Endometrial microvascular endothelial cells (primary cell): ENCODE data around the gene AREL1. TPM values are rescaled to one million over a fixed set of nuclear protein-coding genes. Genes with fewer than 3 reads are reported as not detected.

Source experiments
- in situ Hi-C: cut with HindIII; loops from 2 replicates; pipeline ENCODE4 v1.10.0; 2017; ENCODE audit warnings: low sequenced_read_pairs, low pct_unique_long_range_greater_than_20kb; ENCODE audit errors: inconsistent ontology term
- total RNA-seq: library from RNA; depleted of rRNA; stranded (reverse); fragments of >200 nt; gene quantifications from one replicate; pipeline ENCODE4 v1.2.3, GENCODE V29; 2015; ENCODE audit errors: inconsistent ontology term

Gene AREL1
- total RNA-seq, 1 donor from 2014 or later, result 38.0 TPM

- in situ Hi-C loops, result no loop called here
These were observed 10.6 kb downstream of the AREL1 start for GRCh38 chr14:74702293-74702692.

- in situ Hi-C loops, result no loop called here
These were observed 14.4 kb downstream of the AREL1 start for GRCh38 chr14:74698465-74698864.

GRCh38 chr14:74697976-74698375 lies 14.9 kb downstream of the AREL1 start:
- in situ Hi-C loops, result no loop called here

GRCh38 chr14:74697543-74697942 lies 15.3 kb downstream of the AREL1 start:
- in situ Hi-C loops, result no loop called here

- in situ Hi-C loops, result no loop called here
These were observed 15.9 kb downstream of the AREL1 start for GRCh38 chr14:74697011-74697410.

GRCh38 chr14:74695406-74695805 lies 17.5 kb downstream of the AREL1 start:
- in situ Hi-C loops, result no loop called here

- in situ Hi-C loops, result no loop called here
These were observed 19.7 kb downstream of the AREL1 start for GRCh38 chr14:74693191-74693590.

- in situ Hi-C loops, result no loop called here
These were observed 21.4 kb downstream of the AREL1 start for GRCh38 chr14:74691456-74691855.

GRCh38 chr14:74685921-74686678 lies 26.8 kb downstream of the AREL1 start:
- in situ Hi-C loops, result no loop called here

- in situ Hi-C loops, result no loop called here
These were observed 27.8 kb downstream of the AREL1 start for GRCh38 chr14:74685056-74685455.

- in situ Hi-C loops, result no loop called here
These were observed 28.4 kb downstream of the AREL1 start for GRCh38 chr14:74684434-74684833.

GRCh38 chr14:74683406-74683805 lies 29.5 kb downstream of the AREL1 start:
- in situ Hi-C loops, result no loop called here

- in situ Hi-C loops, result no loop called here
These were observed 30.5 kb downstream of the AREL1 start for GRCh38 chr14:74682169-74682952.

GRCh38 chr14:74675219-74675618 lies 37.7 kb downstream of the AREL1 start:
- in situ Hi-C loops, result no loop called here

GRCh38 chr14:74673768-74674167 lies 39.1 kb downstream of the AREL1 start:
- in situ Hi-C loops, result loop anchor here (25.0 kb wide), 1 partner anchor 189 kb away; no protein-coding TSS in a partner anchor

- in situ Hi-C loops, result loop anchor here (25.0 kb wide), 1 partner anchor 191 kb away; no protein-coding TSS in a partner anchor
These were observed 41.1 kb downstream of the AREL1 start for GRCh38 chr14:74671789-74672188.

- in situ Hi-C loops, result loop anchor here (25.0 kb wide), 1 partner anchor 191 kb away; no protein-coding TSS in a partner anchor
These were observed 42.0 kb downstream of the AREL1 start for GRCh38 chr14:74670726-74671411.

GRCh38 chr14:74669846-74670245 lies 43.0 kb downstream of the AREL1 start:
- in situ Hi-C loops, result loop anchor here (25.0 kb wide), 1 partner anchor 192 kb away; no protein-coding TSS in a partner anchor

GRCh38 chr14:74669256-74669655 lies 43.6 kb downstream of the AREL1 start:
- in situ Hi-C loops, result loop anchor here (25.0 kb wide), 1 partner anchor 193 kb away; no protein-coding TSS in a partner anchor
